IPS-15b (cell line): Measurements from ENCODE around the gene FUNDC1.

Experiments used
- H3K27me3 ChIP-seq: one replicate; pipeline ENCODE4 v1.6.1; 2013; ENCODE audit warnings: low read length; ENCODE audit not compliant: control insufficient read depth, insufficient read depth
- H3K36me3 ChIP-seq: one replicate; pipeline ENCODE4 v1.6.1; 2013; ENCODE audit warnings: low read length; ENCODE audit not compliant: control insufficient read depth, insufficient read depth
- H3K4me1 ChIP-seq: one replicate; pipeline ENCODE4 v1.6.1; 2013; ENCODE audit warnings: mild to moderate bottlenecking, low read length; ENCODE audit not compliant: control insufficient read depth, insufficient read depth
- H3K4me3 ChIP-seq: one replicate; pipeline ENCODE4 v1.5.1; 2013; ENCODE audit warnings: low read depth, low read length
- H3K9ac ChIP-seq: one replicate; pipeline ENCODE4 v1.6.1; 2013; ENCODE audit warnings: low read depth, mild to moderate bottlenecking, low read length
- H3K9me3 ChIP-seq: one replicate; pipeline ENCODE4 v1.6.1; 2013; ENCODE audit warnings: mild to moderate bottlenecking, low read length; ENCODE audit not compliant: control insufficient read depth, insufficient read depth

FUNDC1 gene

DNA sequence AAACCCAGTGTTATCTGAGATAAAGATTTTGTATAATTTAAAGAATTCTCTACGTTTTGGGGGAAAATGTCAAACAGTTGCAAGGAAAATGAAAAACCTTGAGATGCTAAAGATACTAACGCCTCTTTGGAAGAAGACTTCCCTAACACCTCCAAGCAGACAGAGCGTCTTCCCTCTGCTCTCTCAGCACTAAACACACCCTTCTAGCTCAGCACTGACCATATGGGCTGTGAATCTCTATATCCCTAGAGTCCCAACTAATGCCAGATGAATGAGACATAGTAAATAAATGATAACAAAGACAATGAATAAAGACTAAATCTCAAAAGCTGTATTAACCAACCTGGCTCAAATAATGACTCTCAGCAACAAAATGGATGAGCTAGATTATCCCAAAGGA is 13.3 kb downstream of the FUNDC1 start:
- Histone ChIP-seq H3K27me3 (no peaks in the 10 kb centered on the region), H3K4me1 (no peaks in the 10 kb centered on the region), H3K36me3 (no peaks in the 10 kb centered on the region), H3K4me3 (no peak overlapping the region), H3K9ac (no peak overlapping the region), H3K9me3 (no peaks in the 10 kb centered on the region)

DNA sequence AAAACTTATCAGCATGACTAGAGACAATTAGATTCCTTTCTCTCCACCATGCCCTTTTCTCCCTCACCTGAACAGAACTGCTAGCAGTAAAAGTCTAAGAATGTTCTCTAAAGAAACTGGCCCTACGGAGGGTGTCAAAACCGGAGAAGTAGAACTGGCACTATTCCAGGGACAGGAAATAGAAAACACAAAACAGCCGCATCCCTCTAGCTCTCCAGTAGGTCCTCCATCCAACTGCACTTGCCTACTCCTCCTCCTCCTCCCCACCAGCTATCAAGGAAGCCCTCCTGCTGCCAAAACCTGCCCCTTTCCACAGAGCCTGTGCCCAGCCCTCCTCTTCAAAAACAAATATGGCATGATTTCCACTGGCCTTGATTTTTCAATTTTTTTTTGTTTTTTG is 28.4 kb downstream of the FUNDC1 start:
- no peaks in the 10 kb centered on the region for H3K27me3 ChIP-seq
- no peaks in the 10 kb centered on the region for H3K36me3 ChIP-seq
- H3K9ac ChIP-seq, result no peak overlapping the region
- H3K4me3 ChIP-seq, result no peak overlapping the region
- no peaks in the 10 kb centered on the region for H3K9me3 ChIP-seq
- H3K4me1 ChIP-seq, result no peaks in the 10 kb centered on the region

DNA sequence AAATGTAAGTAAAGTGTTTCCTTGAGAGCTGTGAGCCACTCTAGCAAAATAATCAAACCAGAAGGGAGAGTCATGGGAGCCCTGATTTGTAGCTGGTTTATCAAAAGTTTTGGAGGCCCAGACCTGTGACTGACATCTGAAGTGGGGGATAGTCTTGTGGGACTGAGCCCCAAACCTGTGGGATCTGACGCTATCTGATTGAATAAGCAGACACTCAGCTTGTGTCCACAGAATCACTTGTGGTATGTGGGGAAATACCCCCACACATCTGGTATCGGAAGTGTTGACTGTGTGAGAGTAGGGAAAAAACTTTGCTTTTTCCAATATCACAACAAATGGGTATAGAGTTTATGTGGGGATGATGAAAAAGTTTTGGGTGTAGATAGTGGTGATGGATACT is 35.4 kb downstream of the FUNDC1 start:
- Histone ChIP-seq H3K36me3 (no peaks in the 10 kb centered on the region), H3K9me3 (no peaks in the 10 kb centered on the region), H3K27me3 (no peaks in the 10 kb centered on the region), H3K4me1 (peaks cover 2% of the 10 kb centered on the region), H3K9ac (no peak overlapping the region), H3K4me3 (no peak overlapping the region)

DNA sequence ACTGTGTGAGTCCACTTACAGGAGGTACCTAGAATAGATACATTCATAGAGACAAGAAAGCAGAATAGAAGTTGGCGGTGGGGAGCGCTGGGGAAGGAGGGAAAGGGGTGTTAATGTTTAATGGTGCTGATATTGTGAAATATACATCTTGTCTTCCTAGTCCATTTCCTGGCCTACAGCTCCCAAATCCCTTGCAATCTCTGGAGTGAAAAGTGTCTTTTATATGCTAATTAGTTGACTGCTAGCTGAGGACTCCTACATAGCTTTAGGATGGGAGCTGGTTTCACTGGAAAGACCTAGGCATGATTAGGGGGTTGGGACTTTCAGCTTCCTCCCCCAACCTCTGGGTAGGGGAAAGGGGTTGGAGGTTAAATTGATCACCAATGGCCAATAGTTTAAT is 36.0 kb downstream of the FUNDC1 start:
- Histone ChIP-seq H3K9me3 (no peaks in the 10 kb centered on the region), H3K27me3 (no peaks in the 10 kb centered on the region), H3K9ac (no peak overlapping the region), H3K4me1 (peaks cover 2% of the 10 kb centered on the region), H3K4me3 (no peak overlapping the region), H3K36me3 (no peaks in the 10 kb centered on the region)

DNA sequence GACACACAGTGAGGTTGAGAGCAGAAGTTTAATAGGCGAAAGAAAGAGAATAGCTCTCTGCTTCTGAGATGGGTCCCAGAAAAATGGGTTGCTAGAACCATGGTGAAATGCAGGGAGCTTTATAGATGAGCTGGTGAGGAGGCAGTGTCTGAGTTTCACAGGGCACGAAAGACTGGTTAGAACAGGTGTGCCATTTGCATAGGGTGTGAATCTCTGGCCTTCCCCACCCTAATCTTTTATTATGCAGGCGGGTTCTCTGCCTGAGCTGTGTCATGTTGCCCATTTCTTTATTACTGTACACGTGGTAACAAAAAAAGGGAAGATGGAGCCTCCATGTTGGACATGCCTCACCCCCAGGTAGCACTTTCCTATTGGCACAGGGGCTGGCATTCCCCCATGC is 39.1 kb downstream of the FUNDC1 start:
- H3K4me3 ChIP-seq, result no peak overlapping the region
- H3K9ac ChIP-seq, result no peak overlapping the region
- no peaks in the 10 kb centered on the region for H3K27me3 ChIP-seq
- H3K4me1 ChIP-seq, result peaks cover 2% of the 10 kb centered on the region
- no peaks in the 10 kb centered on the region for H3K9me3 ChIP-seq
- H3K36me3 ChIP-seq, result no peaks in the 10 kb centered on the region

DNA sequence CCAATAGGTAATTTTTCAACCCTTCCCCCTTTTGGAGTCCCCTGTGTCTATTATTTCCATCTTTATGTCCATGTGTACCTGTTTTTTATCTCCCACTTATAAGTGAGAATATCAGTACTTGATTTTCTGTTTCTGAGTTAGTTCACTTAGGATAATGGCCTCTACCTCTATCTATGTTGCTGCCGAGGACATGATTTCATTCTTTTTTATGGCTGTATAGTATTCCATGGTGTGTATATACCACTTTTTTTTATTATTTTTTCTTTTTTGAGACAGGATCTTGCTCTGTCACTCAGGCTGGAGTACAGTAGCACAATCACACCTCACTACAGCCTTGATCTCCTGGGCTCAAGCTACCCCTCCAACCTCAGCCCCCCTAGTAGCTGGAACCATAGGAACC is 47.6 kb downstream of the FUNDC1 start:
- Histone ChIP-seq H3K9ac (no peak overlapping the region), H3K27me3 (no peaks in the 10 kb centered on the region), H3K36me3 (no peaks in the 10 kb centered on the region), H3K4me3 (no peak overlapping the region), H3K9me3 (no peaks in the 10 kb centered on the region), H3K4me1 (no peaks in the 10 kb centered on the region)

GRCh38 chrX:44494357-44494756 is 48.3 kb downstream of the FUNDC1 start:
- H3K4me3 ChIP-seq, result no peak overlapping the region
- H3K9ac ChIP-seq, result no peak overlapping the region
- no peaks in the 10 kb centered on the region for H3K4me1 ChIP-seq
- H3K36me3 ChIP-seq, result no peaks in the 10 kb centered on the region
- H3K27me3 ChIP-seq, result no peaks in the 10 kb centered on the region
- H3K9me3 ChIP-seq, result no peaks in the 10 kb centered on the region

- H3K9ac ChIP-seq, result no peak overlapping the region
- H3K9me3 ChIP-seq, result no peaks in the 10 kb centered on the region
- no peaks in the 10 kb centered on the region for H3K27me3 ChIP-seq
- H3K4me3 ChIP-seq, result no peak overlapping the region
- no peaks in the 10 kb centered on the region for H3K36me3 ChIP-seq
- H3K4me1 ChIP-seq, result no peaks in the 10 kb centered on the region
Measured at GRCh38 chrX:44489515-44489914, 53.1 kb downstream of the FUNDC1 start.

DNA sequence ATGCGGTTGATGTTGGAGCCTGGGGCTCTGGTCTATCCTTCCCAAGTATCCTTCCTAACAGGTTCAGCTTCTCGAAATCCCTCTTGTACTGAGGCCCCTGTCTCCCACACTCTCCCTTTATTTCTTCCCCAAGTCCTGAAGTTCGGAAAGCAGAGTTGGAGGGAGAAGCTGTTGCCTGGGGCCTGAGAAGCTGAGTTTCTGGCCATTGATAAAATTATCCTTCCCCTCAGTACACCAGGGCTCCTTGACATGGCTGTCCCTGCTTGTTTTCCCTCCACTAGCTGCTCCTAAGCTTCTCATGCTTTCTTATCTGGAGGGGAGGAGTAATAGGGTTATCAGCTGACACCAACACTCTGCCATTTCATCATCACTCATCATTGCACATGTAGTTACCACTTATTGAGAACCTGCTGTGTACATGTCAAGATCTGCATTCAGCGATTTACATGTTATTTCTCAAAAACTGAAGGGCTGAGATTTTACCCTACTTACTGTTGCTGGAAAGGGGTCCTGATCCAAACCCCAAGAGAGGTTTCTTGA is 58.0 kb downstream of the FUNDC1 start:
- no peaks in the 10 kb centered on the region for H3K9me3 ChIP-seq
- no peak overlapping the region for H3K4me3 ChIP-seq
- no peaks in the 10 kb centered on the region for H3K36me3 ChIP-seq
- H3K9ac ChIP-seq, result no peak overlapping the region
- no peaks in the 10 kb centered on the region for H3K4me1 ChIP-seq
- no peaks in the 10 kb centered on the region for H3K27me3 ChIP-seq

DNA sequence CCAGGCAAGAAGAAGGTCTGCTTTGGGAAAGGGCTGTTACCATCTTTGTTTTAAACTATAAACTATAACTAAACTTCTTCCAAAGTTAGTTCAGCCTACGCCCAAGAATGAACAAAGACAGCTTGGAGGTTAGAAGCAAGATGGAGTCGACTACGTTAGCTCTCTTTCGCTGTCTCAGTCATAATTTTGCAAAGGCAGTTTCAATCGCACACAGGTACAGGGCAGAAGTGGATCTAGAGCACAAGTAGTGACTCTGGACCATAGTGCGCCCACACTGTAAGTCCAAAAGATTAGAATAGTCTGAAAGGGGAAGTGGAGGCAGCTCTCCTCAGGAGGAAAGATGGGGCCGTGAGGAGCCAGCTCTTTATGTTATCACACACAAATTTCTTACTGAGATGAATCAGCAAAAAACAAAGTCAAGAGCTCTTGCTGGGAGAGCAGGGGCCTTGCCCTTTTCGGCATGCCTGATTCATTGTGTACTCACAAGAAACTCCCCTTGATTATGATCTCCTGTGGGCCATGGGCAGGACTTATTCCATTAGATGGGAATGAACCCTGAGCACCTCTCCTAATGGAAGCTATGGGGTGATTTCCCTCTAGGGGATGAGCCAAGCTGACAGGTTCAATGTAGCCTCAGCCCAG is 58.6 kb downstream of the FUNDC1 start:
- Histone ChIP-seq H3K4me1 (no peaks in the 10 kb centered on the region), H3K36me3 (no peaks in the 10 kb centered on the region), H3K4me3 (no peak overlapping the region), H3K27me3 (no peaks in the 10 kb centered on the region), H3K9ac (no peak overlapping the region), H3K9me3 (no peaks in the 10 kb centered on the region)

DNA sequence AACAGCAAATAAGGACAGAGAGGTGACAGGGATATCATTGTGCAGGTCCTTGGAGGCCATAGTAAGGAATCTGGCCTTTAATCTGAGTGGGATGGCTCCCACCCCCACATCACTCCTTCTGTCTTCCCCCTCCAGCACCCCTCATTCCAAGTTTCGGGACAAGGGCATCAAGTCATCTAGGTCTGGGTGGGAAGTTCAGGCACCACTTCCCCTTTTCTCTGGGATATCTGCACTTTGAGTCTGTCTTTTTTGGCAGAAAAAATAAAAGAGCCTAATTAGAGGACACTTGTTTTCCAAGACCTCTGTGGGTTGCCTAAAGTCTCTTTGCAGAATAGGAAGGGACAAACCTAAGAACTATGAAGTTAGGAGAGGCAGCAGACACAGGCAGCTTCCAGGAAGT is 60.1 kb downstream of the FUNDC1 start:
- H3K36me3 ChIP-seq, result no peaks in the 10 kb centered on the region
- H3K27me3 ChIP-seq, result no peaks in the 10 kb centered on the region
- no peaks in the 10 kb centered on the region for H3K4me1 ChIP-seq
- no peaks in the 10 kb centered on the region for H3K9me3 ChIP-seq
- no peak overlapping the region for H3K9ac ChIP-seq
- no peak overlapping the region for H3K4me3 ChIP-seq

- no peaks in the 10 kb centered on the region for H3K9me3 ChIP-seq
- no peaks in the 10 kb centered on the region for H3K36me3 ChIP-seq
- H3K4me1 ChIP-seq, result no peaks in the 10 kb centered on the region
- H3K9ac ChIP-seq, result no peak overlapping the region
- H3K27me3 ChIP-seq, result no peaks in the 10 kb centered on the region
- no peak overlapping the region for H3K4me3 ChIP-seq
Measured at GRCh38 chrX:44480591-44480990, 62.1 kb downstream of the FUNDC1 start.
